ENCODE measurements around the gene TBX10.

The TBX10 gene

GRCh38 chr11:67585911-67586310, 53.7 kb downstream of the TBX10 start:
- Mint-ChIP-seq H3K27me3 (no peaks in the 10 kb centered on the region), H3K4me1 (peaks cover 59% of the 10 kb centered on the region), H3K36me3 (peaks cover 1% of the 10 kb centered on the region), H3K4me3 (peak overlapping the region; percentile 14), H3K9me3 (peaks cover 1% of the 10 kb centered on the region), H3K27ac (peak overlapping the region; percentile 91)
- no peak for DNase-seq (ENCODE audit: low spot score in 2 of 2)
- no peak for ATAC-seq (ENCODE audit: low read depth)

DNA sequence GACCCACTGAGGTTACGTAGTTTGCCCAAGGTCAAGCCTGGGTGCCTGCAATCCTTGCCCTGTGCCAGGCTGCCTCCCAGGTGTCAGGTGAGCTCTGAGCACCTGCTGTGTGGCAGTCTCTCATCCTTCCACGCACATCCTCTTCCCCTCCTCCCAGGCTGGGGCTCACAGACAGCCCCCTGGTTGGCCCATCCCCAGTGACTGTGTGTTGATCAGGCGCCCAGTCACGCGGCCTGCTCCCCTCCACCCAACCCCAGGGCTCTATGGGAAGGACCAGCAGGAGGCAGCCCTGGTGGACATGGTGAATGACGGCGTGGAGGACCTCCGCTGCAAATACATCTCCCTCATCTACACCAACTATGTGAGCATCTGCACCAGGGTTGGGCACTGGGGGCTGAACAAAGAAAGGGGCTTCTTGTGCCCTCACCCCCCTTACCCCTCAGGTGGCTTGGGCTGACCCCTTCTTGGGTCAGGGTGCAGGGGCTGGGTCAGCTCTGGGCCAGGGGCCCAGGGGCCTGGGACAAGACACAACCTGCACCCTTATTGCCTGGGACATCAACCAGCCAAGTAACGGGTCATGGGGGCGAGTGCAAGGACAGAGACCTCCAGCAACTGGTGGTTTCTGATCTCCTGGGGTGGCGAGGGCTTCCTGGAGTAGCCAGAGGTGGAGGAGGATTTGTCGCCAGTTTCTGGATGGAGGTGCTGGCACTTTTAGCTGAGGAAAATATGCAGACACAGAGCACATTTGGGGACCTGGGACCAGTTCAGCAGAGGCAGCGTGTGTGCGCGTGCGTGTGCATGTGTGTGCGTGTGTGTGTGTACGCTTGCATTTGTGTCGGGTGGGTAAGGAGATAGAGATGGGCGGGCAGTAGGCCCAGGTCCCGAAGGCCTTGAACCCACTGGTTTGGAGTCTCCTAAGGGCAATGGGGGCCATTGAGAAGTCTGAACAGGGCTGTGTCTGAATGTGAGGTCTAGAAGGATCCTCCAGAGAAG, 54.4 kb downstream of the TBX10 start:
- peak; percentile 19 for ATAC-seq (ENCODE audit: low read depth)
- Mint-ChIP-seq H3K4me1 (peaks cover 58% of the 10 kb centered on the region), H3K27me3 (no peaks in the 10 kb centered on the region)

DNA sequence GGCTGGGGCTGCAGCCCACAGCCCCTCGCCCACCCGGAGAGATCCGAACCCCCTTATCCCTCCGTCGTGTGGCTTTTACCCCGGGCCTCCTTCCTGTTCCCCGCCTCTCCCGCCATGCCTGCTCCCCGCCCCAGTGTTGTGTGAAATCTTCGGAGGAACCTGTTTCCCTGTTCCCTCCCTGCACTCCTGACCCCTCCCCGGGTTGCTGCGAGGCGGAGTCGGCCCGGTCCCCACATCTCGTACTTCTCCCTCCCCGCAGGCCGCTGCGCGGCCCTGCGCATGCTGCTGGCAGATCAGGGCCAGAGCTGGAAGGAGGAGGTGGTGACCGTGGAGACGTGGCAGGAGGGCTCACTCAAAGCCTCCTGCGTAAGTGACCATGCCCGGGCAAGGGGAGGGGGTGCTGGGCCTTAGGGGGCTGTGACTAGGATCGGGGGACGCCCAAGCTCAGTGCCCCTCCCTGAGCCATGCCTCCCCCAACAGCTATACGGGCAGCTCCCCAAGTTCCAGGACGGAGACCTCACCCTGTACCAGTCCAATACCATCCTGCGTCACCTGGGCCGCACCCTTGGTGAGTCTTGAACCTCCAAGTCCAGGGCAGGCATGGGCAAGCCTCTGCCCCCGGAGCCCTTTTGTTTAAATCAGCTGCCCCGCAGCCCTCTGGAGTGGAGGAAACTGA, 55.2 kb downstream of the TBX10 start:
- no peak for DNase-seq (ENCODE audit: low spot score in 2 of 2)

More for the DNA sequence above, 54.4 kb downstream of the TBX10 start:
- no peak for DNase-seq (ENCODE audit: low spot score in 2 of 2)
- Mint-ChIP-seq H3K27ac (peak overlapping the region; percentile 91), H3K4me3 (peak overlapping the region; percentile 76), H3K36me3 (peaks cover 1% of the 10 kb centered on the region), H3K9me3 (peaks cover 1% of the 10 kb centered on the region)

DNA sequence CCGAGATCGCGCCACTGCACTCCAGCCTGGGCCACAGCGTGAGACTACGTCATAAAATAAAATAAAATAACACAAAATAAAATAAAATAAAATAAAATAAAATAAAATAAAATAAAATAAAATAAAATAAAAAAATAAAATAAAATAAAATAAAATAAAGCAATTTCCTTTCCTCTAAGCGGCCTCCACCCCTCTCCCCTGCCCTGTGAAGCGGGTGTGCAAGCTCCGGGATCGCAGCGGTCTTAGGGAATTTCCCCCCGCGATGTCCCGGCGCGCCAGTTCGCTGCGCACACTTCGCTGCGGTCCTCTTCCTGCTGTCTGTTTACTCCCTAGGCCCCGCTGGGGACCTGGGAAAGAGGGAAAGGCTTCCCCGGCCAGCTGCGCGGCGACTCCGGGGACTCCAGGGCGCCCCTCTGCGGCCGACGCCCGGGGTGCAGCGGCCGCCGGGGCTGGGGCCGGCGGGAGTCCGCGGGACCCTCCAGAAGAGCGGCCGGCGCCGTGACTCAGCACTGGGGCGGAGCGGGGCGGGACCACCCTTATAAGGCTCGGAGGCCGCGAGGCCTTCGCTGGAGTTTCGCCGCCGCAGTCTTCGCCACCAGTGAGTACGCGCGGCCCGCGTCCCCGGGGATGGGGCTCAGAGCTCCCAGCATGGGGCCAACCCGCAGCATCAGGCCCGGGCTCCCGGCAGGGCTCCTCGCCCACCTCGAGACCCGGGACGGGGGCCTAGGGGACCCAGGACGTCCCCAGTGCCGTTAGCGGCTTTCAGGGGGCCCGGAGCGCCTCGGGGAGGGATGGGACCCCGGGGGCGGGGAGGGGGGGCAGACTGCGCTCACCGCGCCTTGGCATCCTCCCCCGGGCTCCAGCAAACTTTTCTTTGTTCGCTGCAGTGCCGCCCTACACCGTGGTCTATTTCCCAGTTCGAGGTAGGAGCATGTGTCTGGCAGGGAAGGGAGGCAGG, 56.0 kb downstream of the TBX10 start, which contains the start of gene GSTP1:
Gene GSTP1, plus strand, starts transcription at position 566 of the 958 bp plus-strand sequence. Its CDS starts 32 bp downstream, at position 598.
- Mint-ChIP-seq H3K4me3 (peak within 1 kb of the TSS; percentile 88), H3K36me3 (peaks cover 1% of the 10 kb centered on the region), H3K9me3 (peaks cover 1% of the 10 kb centered on the region), H3K27me3 (peaks cover 3% of the 10 kb centered on the region), H3K4me1 (peaks cover 59% of the 10 kb centered on the region), H3K27ac (peak within 1 kb of the TSS; percentile 91)
- ATAC-seq (ENCODE audit: low read depth) (peak; percentile 43), DNase-seq (ENCODE audit: low spot score in 2 of 2) (peak; percentile 63 to 77)

More for the DNA sequence above, 55.2 kb downstream of the TBX10 start:
- H3K27ac Mint-ChIP-seq: peak overlapping the region; percentile 91
- peaks cover 1% of the 10 kb centered on the region for H3K36me3 Mint-ChIP-seq
- ATAC-seq (ENCODE audit: low read depth): no peak
- H3K4me1 Mint-ChIP-seq: peaks cover 60% of the 10 kb centered on the region
- peaks cover 1% of the 10 kb centered on the region for H3K9me3 Mint-ChIP-seq
- peaks cover 3% of the 10 kb centered on the region for H3K27me3 Mint-ChIP-seq
- peak overlapping the region; percentile 76 for H3K4me3 Mint-ChIP-seq

GRCh38 chr11:67582011-67582410, 57.6 kb downstream of the TBX10 start:
- Mint-ChIP-seq H3K27ac (peak overlapping the region; percentile 62), H3K9me3 (no peaks in the 10 kb centered on the region), H3K36me3 (no peaks in the 10 kb centered on the region), H3K4me3 (peak overlapping the region; percentile 74), H3K4me1 (peaks cover 49% of the 10 kb centered on the region), H3K27me3 (peaks cover 6% of the 10 kb centered on the region)
- no peak for DNase-seq (ENCODE audit: low spot score in 2 of 2)
- ATAC-seq (ENCODE audit: low read depth): no peak

- no peaks in the 10 kb centered on the region for H3K9me3 Mint-ChIP-seq
- H3K27ac Mint-ChIP-seq: no peak overlapping the region
- H3K27me3 Mint-ChIP-seq: peaks cover 9% of the 10 kb centered on the region
- ATAC-seq (ENCODE audit: low read depth): no peak
- H3K4me3 Mint-ChIP-seq: no peak overlapping the region
- peaks cover 46% of the 10 kb centered on the region for H3K4me1 Mint-ChIP-seq
- DNase-seq (ENCODE audit: low spot score in 2 of 2): no peak
- no peaks in the 10 kb centered on the region for H3K36me3 Mint-ChIP-seq
These were observed 58.1 kb downstream of the TBX10 start for GRCh38 chr11:67581469-67581868.

Data from memory B cell (primary cell).